Body of pancreas (tissue), 4 donors: ENCODE data around the gene RBMS3. TPM values are rescaled to one million over a fixed set of nuclear protein-coding genes. Genes with fewer than 3 reads are reported as not detected.

Experiments used
- ATAC-seq: fragments of 150-250 bp; one replicate; pipeline ENCODE4 v1.9.1; 2016
- DNase-seq, 4 donors: peaks; one replicate each; pipeline ENCODE4 v3.0.0-alpha.2; 2019
- H3K27ac ChIP-seq, 4 donors: fragments of 200-600 bp; sonication (generic); 1 replicate in 3 of 4; 2 replicates in 1 of 4; pipeline versions ENCODE4 v1.5.1 to v1.6.1; 2016 to 2019; ENCODE audit warnings: mild to moderate bottlenecking in 1 of 4, mixed read lengths in 1 of 4, moderate library complexity in 1 of 4
- H3K27me3 ChIP-seq, 2 donors: fragments of 200-600 bp; sonication (generic); one replicate each; pipeline ENCODE4 v1.6.0; 2016; ENCODE audit warnings: mild to moderate bottlenecking in 1 of 2
- H3K36me3 ChIP-seq, 2 donors: fragments of 200-600 bp; sonication (generic); replicated peaks in 1 of 2; 2 replicates each; pipeline ENCODE4 v1.5.1; 2016; ENCODE audit warnings: low read depth in 2 of 2; ENCODE audit not compliant: insufficient read depth in 1 of 2
- H3K4me1 ChIP-seq: fragments of 200-600 bp; sonication (generic); one replicate; pipeline ENCODE4 v1.6.0; 2016
- H3K4me3 ChIP-seq, 2 donors: fragments of 200-600 bp; sonication (generic); 1 replicate in 1 of 2; 2 replicates in 1 of 2; pipeline ENCODE4 v1.5.1; 2016 to 2019
- H3K9me3 ChIP-seq, 3 donors: fragments of 200-600 bp; sonication (generic); 1 replicate in 2 of 3; 2 replicates in 1 of 3; pipeline ENCODE4 v1.5.1; 2016
- POLR2A ChIP-seq, 3 donors: fragments of 450-650 bp; IDR thresholded peaks; one replicate each; pipeline ENCODE4 v1.6.1; 2016; ENCODE audit warnings: antibody characterized with exemption in 3 of 3, mild to moderate bottlenecking in 2 of 3
- WGBS, 2 donors: methylation state at CpG; one replicate each; pipeline ENCODE4 v1.1.5; 2017; 5-methylcytosine and 5-hydroxymethylcytosine counted together
- intact Hi-C: fragments of 100-400 bp; cut with DNase I; formaldehyde crosslinking; loops from one replicate; pipeline ENCODE4 v1.15.1; 2023
- total RNA-seq, 2 donors: library from RNA; depleted of rRNA; stranded (reverse); fragments of >200 nt; gene quantifications; one replicate each; pipeline ENCODE4 v1.1.0, GENCODE V29; 2016
- TF ChIP-seq, protein P1 (sequence below), 7 experiments: fragments of 450-650 bp in 4 of 7; fragments of 200-600 bp in 3 of 7; sonication (generic) in 3 of 7; IDR thresholded peaks; one replicate each; pipeline ENCODE4 v1.5.1; 2016 to 2019; ENCODE audit warnings: antibody characterized with exemption in 7 of 7

Gene RBMS3
- total RNA-seq, 2 donors from 2014 or later, result 17.4 to 29.7 TPM

- no peaks in the 10 kb centered on the region for H3K27me3 ChIP-seq
- peak overlapping the region in 1 of 4 donors; percentile 36 for H3K27ac ChIP-seq
- H3K36me3 ChIP-seq, result no peaks in the 10 kb centered on the region
- WGBS, 2 donors, result 33 to 34% methylated on average over 3 of the region's 3 CpGs
- no peaks in the 10 kb centered on the region for H3K9me3 ChIP-seq
- intact Hi-C loops, result no loop called here
- H3K4me3 ChIP-seq, result no peak overlapping the region
- H3K4me1 ChIP-seq, result no peaks in the 10 kb centered on the region
- ATAC-seq (no peak), DNase-seq (no peak)
- TF ChIP-seq, protein P1, sequence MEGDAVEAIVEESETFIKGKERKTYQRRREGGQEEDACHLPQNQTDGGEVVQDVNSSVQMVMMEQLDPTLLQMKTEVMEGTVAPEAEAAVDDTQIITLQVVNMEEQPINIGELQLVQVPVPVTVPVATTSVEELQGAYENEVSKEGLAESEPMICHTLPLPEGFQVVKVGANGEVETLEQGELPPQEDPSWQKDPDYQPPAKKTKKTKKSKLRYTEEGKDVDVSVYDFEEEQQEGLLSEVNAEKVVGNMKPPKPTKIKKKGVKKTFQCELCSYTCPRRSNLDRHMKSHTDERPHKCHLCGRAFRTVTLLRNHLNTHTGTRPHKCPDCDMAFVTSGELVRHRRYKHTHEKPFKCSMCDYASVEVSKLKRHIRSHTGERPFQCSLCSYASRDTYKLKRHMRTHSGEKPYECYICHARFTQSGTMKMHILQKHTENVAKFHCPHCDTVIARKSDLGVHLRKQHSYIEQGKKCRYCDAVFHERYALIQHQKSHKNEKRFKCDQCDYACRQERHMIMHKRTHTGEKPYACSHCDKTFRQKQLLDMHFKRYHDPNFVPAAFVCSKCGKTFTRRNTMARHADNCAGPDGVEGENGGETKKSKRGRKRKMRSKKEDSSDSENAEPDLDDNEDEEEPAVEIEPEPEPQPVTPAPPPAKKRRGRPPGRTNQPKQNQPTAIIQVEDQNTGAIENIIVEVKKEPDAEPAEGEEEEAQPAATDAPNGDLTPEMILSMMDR (IDR thresholded peaks at IDR 0.05), result no peak
- no peak for TF ChIP-seq POLR2A (IDR thresholded peaks at IDR 0.05)
Measured at GRCh38 chr3:29441422-29441821, 160.6 kb downstream of the RBMS3 start.

DNA sequence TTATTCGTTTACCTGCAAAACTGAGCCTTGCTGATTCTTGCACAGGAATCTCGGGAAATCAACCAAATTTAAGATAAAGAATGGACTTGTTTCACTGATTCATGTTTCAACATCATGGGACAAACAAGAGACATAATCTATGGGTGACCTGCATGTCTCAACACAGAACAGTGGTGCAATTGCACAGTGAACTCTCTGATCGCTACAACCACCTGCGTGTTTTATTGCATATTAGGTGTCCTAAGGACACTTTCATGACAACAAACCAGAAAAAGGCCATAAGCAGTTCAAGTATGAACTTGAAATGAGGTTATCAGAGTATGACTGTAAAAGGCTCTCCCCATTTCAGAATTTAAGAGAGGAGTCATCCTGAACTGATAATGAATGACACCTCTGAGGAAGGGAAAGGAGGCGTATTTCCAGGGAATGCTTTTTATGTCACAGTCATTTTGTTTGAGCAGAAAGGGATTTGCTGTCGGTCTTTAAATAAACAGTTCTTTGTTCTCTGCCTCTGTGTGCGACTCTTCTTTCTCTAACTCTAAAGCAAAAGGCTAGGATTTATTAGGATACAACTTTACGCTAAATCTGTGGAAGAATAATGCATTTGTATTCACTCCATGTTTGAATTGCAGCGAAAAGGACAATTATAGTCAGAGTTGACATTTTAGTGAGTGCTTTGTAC, 167.2 kb downstream of the RBMS3 start:
- no peak overlapping the region for H3K4me3 ChIP-seq
- no peak overlapping the region for H3K27ac ChIP-seq
- TF ChIP-seq, protein P1 (IDR thresholded peaks at IDR 0.05), result no peak
- no peak for TF ChIP-seq POLR2A (IDR thresholded peaks at IDR 0.05)
- intact Hi-C loops, result no loop called here
- 59 to 71% methylated on average over 9 of the region's 9 CpGs for WGBS, 2 donors
- no peaks in the 10 kb centered on the region for H3K36me3 ChIP-seq
- no peak for DNase-seq
- no peak for ATAC-seq
- H3K27me3 ChIP-seq, result no peaks in the 10 kb centered on the region
- H3K4me1 ChIP-seq, result peaks cover 10% of the 10 kb centered on the region
- H3K9me3 ChIP-seq, result no peaks in the 10 kb centered on the region

DNA sequence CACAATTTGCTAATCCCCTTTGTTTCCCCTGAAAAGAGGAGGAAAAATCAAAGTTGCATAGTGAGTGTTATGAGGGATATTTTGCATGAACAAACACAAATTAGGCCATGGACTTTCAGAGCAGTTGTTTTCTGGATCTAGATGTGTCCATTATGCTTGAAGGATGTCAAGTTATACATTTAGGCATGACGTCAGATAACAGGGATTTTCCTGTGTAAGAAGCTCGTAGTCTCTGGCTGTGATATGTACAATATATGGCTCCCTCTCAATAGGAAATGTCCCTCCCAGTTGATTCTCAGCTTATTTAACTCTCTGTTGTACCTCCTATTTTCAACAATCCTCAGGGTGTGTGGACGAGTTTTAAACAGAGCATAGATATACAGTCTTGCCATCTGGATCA, 171.0 kb downstream of the RBMS3 start:
- Histone ChIP-seq H3K36me3 (no peaks in the 10 kb centered on the region), H3K27me3 (no peaks in the 10 kb centered on the region), H3K27ac (no peak overlapping the region), H3K9me3 (no peaks in the 10 kb centered on the region), H3K4me3 (no peak overlapping the region), H3K4me1 (peaks cover 22% of the 10 kb centered on the region)
- TF ChIP-seq, protein P1 (IDR thresholded peaks at IDR 0.05), result no peak
- no peak for TF ChIP-seq POLR2A (IDR thresholded peaks at IDR 0.05)
- intact Hi-C loops, result no loop called here
- DNase-seq, result no peak
- ATAC-seq, result no peak
- WGBS, 2 donors, result 57 to 58% methylated on average over 3 of the region's 3 CpGs

DNA sequence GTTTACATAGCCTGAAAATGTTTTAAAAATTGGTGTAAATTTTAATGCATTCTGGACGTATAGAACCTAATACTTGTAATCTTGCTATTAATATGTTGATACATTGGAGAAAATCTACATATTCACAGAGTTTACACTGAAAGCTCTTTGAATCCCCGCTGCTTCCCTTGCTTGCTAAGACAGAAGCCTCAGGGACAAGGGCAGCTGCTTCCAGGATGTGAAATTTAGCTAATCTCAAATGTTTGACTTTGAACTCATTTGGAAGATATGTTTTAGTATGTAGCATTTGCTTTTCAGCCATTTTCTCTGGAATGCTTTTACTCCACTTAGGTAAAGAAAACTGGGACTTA, 172.0 kb downstream of the RBMS3 start:
- WGBS, 2 donors, result 33 to 34% methylated on average over 2 of the region's 2 CpGs
- peaks cover 22% of the 10 kb centered on the region for H3K4me1 ChIP-seq
- no peak for DNase-seq
- H3K36me3 ChIP-seq, result no peaks in the 10 kb centered on the region
- TF ChIP-seq, protein P1 (IDR thresholded peaks at IDR 0.05), result no peak
- TF ChIP-seq POLR2A (IDR thresholded peaks at IDR 0.05), result no peak
- no peak for ATAC-seq
- H3K4me3 ChIP-seq, result no peak overlapping the region
- H3K9me3 ChIP-seq, result no peaks in the 10 kb centered on the region
- no peaks in the 10 kb centered on the region for H3K27me3 ChIP-seq
- H3K27ac ChIP-seq, result peak overlapping the region in 3 of 4 donors; percentile 15 to 64 (median 60)
- intact Hi-C loops, result no loop called here
